Measurements from ENCODE around the gene SPATA6. TPM values are rescaled to one million over a fixed set of nuclear protein-coding genes. Genes with fewer than 3 reads are reported as not detected.
A peak's percentile ranks its signal among the peaks of the same experiment; 100 is the strongest.
"Not testable (repeated sequence)": the region's sequence is repeated elsewhere in the genome, so short reads cannot be mapped to it uniquely, and the experiment has no call there.

Gene SPATA6
- total RNA-seq: 24.4 TPM

GRCh38 chr1:48471691-48472576, at the start of gene SPATA6:
TSS of gene SPATA6 (minus strand) at chr1:48472204. CDS start at chr1:48472008, 196 bp downstream.
- DNase-seq: peak; percentile 94

DNA sequence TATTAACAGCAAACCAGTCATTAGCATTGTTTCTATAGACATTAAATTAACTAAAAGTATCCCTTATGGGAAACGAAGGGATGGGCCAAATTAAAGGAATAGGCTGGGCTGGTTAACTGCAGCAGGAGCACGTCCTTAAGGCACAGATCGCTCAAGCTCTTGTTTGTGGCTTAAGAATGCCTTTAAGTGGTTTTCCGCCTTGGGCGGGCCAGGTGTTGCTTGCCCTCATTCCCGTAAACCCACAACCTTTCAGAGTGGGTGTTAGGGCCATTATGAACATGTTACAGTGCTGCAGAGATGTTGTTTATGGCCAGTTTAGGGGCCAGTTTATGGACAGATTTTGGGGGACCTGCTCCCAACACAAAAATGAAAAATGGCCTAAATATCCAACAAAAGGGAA, 47.9 kb upstream of the SPATA6 start:
- DNase-seq: not testable (repeated sequence)

GRCh38 chr1:48506870-48507269, 34.9 kb upstream of the SPATA6 start:
- no peak for DNase-seq

GRCh38 chr1:48500541-48501450, 28.8 kb upstream of the SPATA6 start:
- DNase-seq: no peak

GRCh38 chr1:48499211-48499735, 27.3 kb upstream of the SPATA6 start:
- no peak for DNase-seq

DNA sequence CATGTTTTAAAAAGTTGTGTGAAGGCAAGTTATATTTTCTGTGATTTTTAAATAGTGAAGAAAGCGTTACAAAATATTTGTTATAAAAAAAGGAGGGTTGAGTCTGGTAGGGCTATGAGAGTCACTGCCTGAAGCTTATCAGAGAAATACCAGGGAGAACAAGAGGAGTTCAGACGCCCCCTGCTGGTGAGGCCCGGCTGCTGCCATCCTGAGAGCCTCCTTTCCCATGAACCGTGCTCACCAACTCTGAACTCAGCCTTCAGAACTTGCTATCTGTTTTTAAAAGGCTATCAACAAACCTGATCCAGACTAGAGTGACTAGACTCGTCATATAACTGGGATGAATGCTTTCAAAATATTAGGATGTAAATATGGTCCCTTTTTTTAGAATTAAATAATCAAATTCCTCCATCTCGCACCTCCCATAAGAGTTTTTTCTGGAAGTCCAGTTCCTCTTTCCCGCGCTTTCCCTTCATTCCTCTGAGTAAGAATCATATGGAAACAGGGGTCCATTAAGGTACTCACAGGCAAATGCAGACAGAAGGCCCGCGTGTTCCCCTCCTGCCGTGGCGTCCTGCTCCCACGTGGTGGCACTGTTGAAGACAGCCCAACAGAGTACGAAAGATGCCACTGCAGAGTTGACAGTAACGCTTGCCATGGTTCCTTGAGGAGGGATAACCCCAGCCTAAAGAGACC, 26.2 kb upstream of the SPATA6 start:
- DNase-seq: peak; percentile 34

- DNase-seq: no peak
Measured at GRCh38 chr1:48495911-48496310, 23.9 kb upstream of the SPATA6 start.

DNA sequence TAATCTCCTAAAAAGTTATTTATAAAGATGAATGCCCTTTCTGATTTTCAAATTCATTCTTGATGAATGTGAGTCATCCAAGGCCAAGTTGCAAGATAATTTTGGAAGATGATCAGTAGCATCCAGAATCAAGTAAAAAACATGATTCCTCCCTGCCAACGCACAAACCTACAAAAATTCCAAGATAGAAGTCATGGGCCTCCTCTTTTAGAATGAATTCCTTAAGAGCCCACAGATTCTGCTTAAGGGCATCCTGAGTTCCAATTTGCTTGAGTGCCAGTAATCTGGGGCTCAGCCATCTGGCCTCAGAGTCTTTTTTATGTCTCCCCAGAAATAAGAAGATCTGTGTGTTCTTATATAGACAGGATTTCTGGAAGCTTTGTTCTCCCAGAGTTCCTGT, 23.2 kb upstream of the SPATA6 start:
- no peak for DNase-seq

DNA sequence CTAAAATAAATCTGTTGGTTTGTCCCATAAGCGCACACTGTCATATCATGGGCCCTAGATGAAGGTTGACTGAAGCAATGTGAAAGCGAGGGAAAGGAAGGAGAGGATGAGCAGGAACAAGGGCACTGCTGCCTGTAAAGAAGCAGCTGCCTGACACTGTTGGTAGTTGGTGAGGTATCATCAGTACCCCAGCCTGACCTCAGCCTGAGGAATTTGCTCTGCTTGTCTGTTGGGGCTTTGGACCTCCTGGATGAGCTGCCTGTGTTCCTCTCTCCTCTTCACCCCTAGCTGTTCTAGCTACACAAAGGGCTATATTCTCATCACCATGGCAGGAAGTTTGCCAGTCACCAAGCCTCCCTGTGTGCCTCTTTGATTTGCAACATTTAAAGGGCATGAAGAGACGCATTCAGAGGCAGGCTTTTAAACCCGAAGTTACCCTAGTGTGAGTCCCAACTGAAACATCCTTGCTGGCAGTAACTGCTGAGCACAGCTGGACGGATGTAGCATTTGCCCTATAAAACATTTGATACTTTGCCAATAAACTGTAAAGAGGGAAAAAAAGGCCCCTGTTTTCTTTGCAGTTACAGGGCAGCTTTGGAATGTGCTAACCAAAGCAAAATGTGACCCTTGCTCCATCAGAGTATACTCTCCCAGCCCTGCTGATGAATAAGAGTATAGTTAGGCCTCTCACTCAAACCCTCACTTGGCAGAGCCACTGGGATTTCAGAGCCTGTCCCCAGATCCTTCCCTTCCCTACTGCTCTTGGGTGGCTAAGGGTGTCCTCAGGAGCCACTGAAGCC, 22.2 kb upstream of the SPATA6 start:
- DNase-seq: peak; percentile 80

GRCh38 chr1:48493041-48493440, 21.0 kb upstream of the SPATA6 start:
- no peak for DNase-seq

DNA sequence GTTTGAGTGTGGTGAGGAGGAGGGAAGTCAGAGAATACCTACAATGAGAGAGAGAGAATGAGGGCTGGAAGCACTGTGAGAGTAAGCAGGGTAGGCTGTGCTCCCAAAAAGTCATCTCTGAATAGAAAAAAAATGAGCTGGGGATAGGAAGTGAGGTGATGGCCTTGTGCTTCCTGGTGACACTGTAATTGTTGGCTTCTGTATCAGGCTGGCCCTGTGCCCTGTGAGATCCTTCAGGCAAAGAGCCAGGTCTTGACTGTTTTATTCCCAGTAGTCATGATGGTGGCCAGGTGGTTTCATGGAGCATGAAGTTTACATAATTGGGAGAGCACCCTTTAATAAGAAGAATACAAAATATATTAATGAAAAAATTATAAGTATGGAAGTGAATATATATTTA, 20.4 kb upstream of the SPATA6 start:
- DNase-seq: no peak

DNA sequence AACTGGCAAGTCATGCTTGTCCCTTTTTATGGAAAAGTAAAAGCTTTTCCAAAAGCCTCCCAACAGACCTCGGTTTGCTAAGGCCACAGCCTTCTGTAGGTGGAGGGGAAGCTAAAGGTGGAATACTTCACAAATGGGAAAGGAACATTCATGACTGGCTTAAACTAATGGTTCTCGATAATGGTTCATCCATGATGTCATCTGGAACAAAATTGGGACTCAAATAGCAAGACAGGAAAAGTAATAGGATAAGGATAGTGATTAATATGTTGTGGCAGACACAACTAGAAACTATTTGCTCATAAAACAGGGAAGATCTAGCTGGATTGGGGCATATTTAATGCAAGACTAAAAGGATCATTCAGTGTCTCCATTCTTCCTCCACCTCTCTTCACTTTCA, 16.7 kb upstream of the SPATA6 start:
- DNase-seq: no peak

DNA sequence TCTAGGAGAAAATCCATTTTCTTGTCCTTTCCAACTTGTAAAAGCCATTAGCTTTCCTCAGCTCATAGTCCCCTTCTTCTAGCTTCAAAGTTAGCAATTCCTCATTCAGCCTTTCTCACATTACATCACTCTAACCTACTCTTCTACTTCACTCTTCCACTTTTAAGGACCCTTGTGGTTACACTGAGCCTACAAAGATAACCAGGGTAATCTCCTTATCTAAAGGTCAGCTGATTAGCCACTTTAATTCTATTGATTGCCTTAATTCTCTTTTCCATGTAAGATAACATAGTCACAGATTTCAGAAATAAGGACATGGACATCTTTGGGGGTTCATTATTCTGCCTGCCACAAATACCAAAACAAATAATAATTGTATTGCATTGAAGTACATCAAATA, 8.5 kb upstream of the SPATA6 start:
- no peak for DNase-seq

GRCh38 chr1:48480023-48480422, 8.0 kb upstream of the SPATA6 start:
- DNase-seq: not testable (repeated sequence)

- no peak for DNase-seq
Measured at GRCh38 chr1:48472638-48473037, 634 bp upstream of the SPATA6 start.

DNA sequence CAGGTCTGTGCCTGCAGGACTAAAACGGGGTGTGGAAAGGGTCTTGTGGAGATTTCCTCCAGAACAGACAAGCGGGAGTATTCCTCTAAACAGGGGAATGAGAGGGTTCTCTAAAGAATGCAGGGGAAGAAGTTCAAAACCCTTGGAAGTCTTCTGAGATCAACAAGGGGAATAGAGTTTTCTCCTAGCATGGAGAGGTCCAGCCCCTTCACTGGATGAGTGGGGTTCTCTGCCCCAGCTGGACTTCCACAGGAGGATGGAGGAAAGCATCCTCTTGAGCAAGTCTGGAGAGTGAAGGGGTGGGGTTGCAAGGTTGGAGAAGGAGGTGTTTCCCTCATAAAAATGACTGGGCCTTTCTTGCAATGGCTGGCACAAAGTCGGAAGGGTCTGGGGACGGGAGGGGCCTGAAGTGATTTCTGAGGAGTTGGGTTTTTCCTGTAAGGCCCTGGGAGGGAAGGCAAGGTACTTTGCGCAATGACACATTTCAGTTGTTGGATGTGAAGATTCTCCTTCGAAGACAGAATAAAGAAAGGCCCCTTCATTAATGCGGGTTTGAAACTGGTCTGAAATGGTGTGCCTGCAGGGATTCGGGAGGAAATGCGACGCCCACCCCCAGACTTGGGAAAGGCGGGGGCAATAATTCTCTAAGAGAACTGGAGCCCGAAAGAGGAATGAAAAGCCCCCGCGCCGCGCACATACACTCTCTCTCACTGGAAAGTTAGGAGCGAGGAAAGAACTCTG, 884 bp downstream of the SPATA6 start:
- peak; percentile 11 for DNase-seq

GRCh38 chr1:48470481-48470855, 1.5 kb downstream of the SPATA6 start:
- peak; percentile 30 for DNase-seq

DNA sequence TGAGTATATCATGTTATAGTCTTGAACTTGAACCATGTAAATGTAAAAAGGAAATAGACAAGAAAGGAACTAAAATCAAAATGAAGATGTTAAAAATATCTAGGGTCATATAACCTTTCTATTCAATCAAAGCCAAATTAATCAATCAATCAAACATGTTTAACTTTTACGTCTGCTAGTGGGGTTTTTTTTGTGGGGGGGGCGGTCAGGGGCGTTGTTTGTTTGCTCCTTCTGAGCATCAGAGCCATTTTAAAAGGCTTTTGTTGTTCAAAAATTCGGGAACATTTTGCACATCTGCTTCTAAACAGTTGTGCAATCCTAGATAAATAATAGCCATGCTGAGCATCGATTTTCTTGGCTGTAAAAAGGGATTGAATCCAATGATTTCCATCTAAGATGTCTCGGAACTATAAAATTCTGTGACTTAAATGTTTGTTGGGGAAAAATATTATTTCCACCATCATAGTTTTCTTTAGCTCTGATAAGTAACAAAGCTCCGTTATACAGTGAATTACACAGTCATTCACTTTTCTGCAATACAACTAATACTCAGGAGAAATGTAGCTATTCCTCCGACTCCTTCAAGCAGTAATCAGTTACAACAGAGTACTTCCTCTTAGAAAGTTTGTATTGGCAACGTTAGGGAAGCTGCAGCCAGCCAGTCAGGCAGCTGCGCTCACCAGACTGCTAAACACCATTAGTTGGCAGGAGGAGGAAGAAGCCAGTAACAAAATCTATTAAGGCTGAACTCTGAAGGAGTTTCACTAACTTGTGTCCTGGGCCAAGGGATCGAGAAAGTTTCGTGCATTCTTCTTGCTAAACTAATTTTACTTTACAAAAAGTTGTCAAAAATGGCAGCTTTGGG, 2.2 kb downstream of the SPATA6 start:
- peak; percentile 77 for DNase-seq

DNA sequence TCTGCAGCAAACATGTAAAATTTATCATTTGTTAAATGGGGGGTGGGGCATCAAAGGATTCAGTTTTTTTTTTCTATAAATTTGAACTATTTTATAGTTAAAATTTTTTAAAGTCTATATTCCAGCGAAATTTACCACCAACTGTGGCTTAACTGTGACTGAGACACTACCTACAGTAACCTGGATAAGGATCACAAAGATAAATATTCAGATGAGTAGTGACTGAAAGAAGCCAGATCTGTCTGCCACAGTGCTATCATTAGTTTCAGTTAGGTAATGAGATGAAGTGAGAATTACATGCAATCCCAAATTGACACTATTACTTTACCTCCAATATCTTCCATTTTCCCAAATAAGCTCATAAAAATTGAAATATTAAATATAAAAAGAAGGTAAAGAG, 5.4 kb downstream of the SPATA6 start:
- no peak for DNase-seq

Data from skin of body (tissue), 2 donors.